Skeletal muscle cell (primary cell): ENCODE data around the gene SAMD3.
"Not testable (repeated sequence)": the region's sequence is repeated elsewhere in the genome, so short reads cannot be mapped to it uniquely, and the experiment has no call there.

ENCODE experiments used
- DNase-seq: peaks from one replicate; pipeline ENCODE4 v3.0.0-alpha.2; 2010; ENCODE audit warnings: low read depth
- H3K4me3 ChIP-seq: 2 replicates; pipeline ENCODE4 v1.5.1; 2011; ENCODE audit warnings: low read depth, mild to moderate bottlenecking, control low read depth, low read length, moderate library complexity

SAMD3 gene

DNA sequence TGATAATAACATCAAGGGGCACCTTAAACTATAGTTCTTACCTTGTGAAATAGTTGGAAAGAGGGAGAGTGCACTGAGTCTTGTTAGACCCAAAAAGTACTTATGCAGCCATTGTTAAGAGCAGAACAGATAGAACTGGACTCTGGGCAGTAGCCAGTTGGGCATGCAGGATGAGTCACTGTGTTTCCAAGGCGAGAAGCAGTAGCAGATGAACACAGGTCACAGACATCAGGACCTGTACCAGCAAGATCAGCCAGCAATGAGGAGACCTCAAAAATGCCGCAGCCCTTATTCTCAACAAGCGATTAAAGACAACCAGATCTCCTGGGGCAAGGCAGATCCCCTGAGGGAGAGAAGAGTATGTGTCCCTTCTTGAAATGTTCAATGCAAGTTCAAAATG lies 79.0 kb downstream of the SAMD3 start:
- H3K4me3 ChIP-seq = no peak overlapping the region
- no peak for DNase-seq

DNA sequence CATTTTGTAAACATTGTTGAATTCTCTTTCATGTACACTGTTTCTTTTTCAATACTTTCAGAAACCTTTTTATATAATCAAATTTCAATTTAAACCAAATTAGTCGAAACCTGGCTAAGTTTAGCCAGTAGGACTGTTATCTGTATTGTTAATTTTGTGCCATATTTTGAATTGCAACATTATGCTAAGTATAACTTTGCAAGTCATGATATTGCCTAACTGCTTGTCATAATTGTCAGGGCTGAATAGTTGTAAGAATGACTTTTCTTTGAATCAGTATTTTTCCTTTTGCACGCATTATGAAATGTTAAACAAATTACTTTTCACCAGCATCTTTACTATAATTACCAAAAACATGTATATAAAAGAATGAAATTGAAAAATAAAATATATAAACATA lies 82.7 kb downstream of the SAMD3 start:
- H3K4me3 ChIP-seq = no peak overlapping the region

DNA sequence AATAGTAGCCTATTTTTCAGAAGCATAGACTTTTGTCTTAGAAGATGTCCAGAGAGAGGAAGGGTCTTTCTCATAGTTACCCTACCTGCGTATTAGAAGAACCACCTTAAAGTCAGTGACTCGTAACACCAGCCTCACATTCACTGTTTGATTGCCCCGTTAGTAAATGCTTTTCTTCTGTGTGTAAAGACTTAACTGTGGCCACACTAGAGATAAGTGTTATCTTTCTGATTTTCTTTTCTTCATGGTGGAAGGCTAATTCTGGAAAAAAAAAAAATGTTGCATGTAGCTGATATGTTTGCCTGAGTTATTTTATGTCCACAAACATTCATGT lies 83.9 kb downstream of the SAMD3 start:
- no peak overlapping the region for H3K4me3 ChIP-seq
- DNase-seq = no peak

More for the DNA sequence above, 82.7 kb downstream of the SAMD3 start:
- DNase-seq = no peak

- no peak overlapping the region for H3K4me3 ChIP-seq
- no peak for DNase-seq
These were observed 84.4 kb downstream of the SAMD3 start for GRCh38 chr6:130138116-130138908.

DNA sequence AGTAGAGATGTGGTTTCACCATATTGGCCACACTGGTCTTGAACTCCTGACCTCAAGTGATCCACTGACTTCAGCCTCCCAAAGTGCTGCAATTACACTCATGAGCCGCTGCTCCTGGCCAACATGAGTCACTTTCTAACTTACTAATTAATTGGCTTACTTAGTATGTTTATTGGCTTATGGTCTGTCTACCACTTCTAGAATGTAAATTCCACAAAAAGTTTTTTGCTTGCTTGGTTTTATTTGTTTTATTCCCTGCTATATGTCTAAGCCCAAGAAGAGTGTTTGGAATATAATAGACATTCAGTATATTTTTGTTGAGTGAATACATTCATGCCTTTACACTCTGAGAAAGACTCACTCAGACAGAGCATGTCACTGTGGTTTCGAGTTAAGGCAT lies 86.0 kb downstream of the SAMD3 start:
- DNase-seq = no peak
- H3K4me3 ChIP-seq = no peak overlapping the region

DNA sequence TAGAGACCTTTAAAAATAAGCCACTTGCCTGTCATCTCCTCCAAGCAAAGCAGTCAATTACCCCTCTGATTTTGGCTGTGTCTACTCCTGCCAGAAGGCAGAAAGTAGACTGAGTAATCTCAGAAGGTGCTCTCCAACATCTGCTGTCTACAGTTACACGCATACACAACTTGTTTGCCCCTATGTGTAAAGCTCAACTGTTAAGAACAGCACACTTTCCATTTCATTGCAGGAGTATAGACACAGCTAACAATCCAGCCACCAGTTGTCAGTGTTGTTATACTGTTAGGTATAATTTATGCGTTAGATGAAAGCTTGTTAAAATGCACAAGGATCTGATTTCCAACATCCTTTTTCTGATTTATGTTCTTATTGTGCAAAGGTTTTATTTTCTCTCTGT lies 88.2 kb downstream of the SAMD3 start:
- H3K4me3 ChIP-seq = no peak overlapping the region
- no peak for DNase-seq

- no peak overlapping the region for H3K4me3 ChIP-seq
- DNase-seq = no peak
These were observed 90.5 kb downstream of the SAMD3 start for GRCh38 chr6:130132286-130132701.

DNA sequence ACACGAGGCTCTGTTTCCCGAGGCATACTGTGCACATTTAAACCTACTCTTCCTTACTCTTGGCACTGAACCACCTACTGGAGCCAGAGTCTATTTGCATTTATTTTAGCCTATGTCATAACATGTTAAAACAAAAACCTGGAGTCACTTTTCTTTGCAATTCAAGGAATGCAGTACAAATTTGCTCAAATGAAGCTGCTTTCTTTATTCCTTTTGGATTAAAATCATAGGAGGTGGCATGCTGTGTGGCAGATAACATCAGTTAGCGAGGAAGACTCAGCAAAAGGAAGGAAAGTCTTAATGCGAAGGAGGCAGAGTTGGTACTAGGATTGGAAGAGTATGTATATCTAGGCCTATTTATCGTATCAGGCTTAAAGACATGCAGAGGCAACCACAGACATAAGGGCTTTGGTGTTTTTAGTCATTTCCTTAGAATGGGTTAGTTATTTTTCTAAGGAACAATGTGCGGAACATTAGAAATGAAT lies 92.9 kb downstream of the SAMD3 start:
- no peak for DNase-seq
- H3K4me3 ChIP-seq = no peak overlapping the region

DNA sequence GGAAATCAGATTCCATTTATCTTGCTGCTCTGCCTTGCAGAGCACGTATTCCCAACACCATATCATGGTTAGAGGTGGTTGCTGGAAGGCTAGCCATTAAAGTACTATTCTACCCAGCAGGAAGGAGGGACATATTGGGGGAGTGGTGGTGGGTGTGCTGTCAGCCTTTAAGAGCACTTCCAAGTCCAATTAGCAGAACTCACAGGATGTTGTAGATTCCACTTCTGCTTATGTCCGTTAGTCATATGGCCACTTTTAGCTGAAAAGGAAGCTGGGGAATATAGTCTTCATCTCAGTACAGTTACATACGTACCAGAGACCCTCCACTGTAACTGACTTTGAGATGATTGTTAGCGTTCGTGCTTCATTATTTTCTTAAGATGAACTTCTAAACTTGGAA lies 94.4 kb downstream of the SAMD3 start:
- H3K4me3 ChIP-seq = no peak overlapping the region
- DNase-seq = no peak

DNA sequence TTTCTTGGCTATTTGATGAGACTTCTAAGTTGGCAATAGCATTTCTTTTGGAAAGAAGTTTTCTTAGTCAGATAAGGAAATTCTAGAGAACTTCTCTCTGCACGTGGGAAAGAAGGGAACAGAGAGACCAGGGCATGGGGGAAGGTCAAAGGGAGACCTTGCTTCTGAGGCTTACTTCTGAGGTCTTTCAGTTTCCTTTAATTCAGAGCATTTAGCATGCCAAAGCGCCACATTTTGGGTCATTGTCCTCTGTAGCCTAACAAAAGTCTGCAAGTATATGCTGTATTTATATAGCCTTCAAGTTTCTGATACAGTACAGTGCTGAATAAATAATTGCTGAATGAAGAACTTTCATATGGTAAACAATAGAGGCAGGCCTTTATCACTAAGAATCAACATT lies 95.6 kb downstream of the SAMD3 start:
- no peak overlapping the region for H3K4me3 ChIP-seq
- no peak for DNase-seq

- no peak for DNase-seq
- H3K4me3 ChIP-seq = no peak overlapping the region
These were observed 100.5 kb downstream of the SAMD3 start for GRCh38 chr6:130122243-130122642.

DNA sequence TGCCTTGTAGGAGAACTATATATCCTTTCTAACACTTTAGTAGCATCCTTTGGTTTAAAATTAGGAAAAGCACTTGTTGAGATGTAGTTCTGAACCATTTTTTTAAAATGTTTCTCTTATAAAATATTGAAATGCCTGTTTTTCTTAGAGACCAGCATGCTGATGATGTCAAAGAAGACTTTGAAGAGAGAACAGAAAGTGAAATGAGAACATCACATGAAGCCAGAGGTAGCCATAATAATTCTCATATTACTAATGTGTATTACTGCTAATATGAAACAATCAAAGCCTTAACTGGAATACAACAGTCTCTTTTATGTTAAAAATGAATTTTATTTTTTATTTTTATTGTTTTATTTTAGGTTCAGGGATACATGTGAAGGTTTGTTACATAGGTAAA lies 102.0 kb downstream of the SAMD3 start:
- DNase-seq = no peak
- no peak overlapping the region for H3K4me3 ChIP-seq

GRCh38 chr6:130119211-130119610 lies 103.5 kb downstream of the SAMD3 start:
- DNase-seq = no peak
- no peak overlapping the region for H3K4me3 ChIP-seq

DNA sequence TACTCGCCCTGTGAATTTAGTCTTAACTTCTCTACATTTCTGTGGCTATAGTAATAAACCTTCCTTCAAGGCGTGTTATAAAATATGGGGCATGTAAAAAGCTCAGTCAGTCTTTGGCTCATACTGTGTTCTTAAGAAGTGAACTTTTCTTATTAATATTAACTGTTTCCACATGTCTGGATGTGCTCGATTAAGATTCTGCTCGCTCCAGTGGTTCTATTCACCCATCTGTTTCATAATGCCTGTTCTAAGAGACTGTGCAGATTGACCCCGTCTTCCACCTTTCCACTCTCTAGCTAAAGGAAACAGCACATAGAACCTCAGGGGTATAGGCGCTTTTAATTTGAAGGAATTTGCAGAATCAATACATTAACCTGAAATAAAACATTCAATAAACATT lies 104.5 kb downstream of the SAMD3 start:
- DNase-seq = no peak

DNA sequence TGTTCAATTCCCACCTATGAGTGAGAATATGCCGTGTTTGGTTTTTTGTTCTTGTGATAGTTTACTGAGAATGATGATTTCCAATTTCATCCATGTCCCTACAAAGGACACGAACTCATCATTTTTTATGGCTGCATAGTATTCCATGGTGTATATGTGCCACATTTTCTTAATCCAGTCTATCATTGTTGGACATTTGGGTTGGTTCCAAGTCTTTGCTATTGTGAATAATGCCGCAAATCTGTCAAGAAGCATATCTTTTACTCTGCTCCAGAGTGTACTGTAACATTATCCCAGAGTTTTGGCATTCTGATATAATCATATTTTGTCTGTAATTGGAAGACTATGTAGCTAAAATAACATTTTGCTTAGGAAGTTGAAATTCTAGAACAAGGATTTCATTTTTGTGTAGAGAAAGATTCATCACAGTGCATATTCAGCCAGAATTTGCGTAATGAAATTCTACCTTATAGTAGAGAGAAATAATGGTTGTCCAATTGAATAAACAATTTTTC lies 105.5 kb downstream of the SAMD3 start:
- not testable (repeated sequence) for H3K4me3 ChIP-seq, DNase-seq

More for the DNA sequence above, 104.5 kb downstream of the SAMD3 start:
- H3K4me3 ChIP-seq = no peak overlapping the region

- DNase-seq = no peak
- no peak overlapping the region for H3K4me3 ChIP-seq
These were observed 106.5 kb downstream of the SAMD3 start for GRCh38 chr6:130116273-130116672.

GRCh38 chr6:130115036-130115435 lies 107.7 kb downstream of the SAMD3 start:
- no peak overlapping the region for H3K4me3 ChIP-seq
- DNase-seq = no peak

- DNase-seq = no peak
- H3K4me3 ChIP-seq = no peak overlapping the region
These were observed 109.5 kb downstream of the SAMD3 start for GRCh38 chr6:130113201-130113710.

DNA sequence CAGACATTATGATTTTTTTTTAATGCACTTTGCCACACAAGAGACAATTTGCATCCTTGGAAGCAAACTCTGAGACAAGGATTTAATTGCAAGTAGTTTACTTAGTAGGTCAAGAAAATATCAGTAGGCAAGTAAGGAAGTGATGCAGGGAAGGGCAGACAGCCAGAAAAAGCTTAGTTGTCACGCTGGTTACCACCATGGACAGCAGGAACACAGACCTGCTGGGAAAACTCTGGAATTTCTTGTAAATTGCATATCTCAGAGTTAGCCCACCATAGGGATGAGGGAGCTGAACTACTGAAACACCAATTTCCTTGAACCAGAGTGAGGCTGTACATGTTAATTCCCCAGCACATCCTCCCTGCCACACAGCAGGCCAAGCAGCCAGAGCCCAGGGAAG lies 111.7 kb downstream of the SAMD3 start:
- H3K4me3 ChIP-seq = no peak overlapping the region
- DNase-seq = no peak

DNA sequence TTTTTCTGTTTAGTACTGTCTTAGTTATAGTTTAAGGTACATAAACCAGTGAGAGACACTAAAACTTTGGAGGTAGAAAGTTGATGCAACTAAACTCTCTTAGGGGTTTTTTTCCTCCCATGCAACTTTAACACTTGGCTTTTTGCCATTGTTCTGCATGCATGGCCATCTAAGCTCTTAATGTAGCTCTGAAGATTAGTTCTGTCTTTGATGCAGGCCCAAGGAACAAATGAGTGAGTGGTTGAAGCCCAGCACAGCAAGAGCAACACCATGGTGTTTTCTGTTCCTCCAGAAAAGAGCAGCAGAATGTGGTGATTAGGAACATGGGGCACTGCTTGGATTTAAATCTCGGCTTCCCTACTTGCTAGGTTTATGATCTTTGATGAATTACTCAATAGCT lies 115.0 kb downstream of the SAMD3 start:
- H3K4me3 ChIP-seq = no peak overlapping the region
- no peak for DNase-seq

GRCh38 chr6:130105996-130106704 lies 116.6 kb downstream of the SAMD3 start:
- no peak overlapping the region for H3K4me3 ChIP-seq
- no peak for DNase-seq
